CD14-positive monocyte (primary cell): ENCODE results near the gene EIF4B. TPM values are rescaled to one million over a fixed set of nuclear protein-coding genes. Genes with fewer than 3 reads are reported as not detected.
A peak's percentile ranks its signal among the peaks of the same experiment; 100 is the strongest.

Source experiments
- DNase-seq, 3 donors: peaks; one replicate each; pipeline ENCODE4 v3.0.0-alpha.2; 2011 to 2022
- H2AFZ ChIP-seq: 2 replicates; pipeline ENCODE4 v1.6.0; 2012; ENCODE audit warnings: mild to moderate bottlenecking, low read depth, low read length, inconsistent platforms; ENCODE audit not compliant: insufficient read depth, poor library complexity, severe bottlenecking
- H3K27ac ChIP-seq, 2 donors: 1 replicate in 1 of 2; 2 replicates in 1 of 2; pipeline ENCODE4 v1.5.1; 2012 to 2013; ENCODE audit warnings: low read length in 2 of 2, control low read depth in 1 of 2, inconsistent platforms in 1 of 2, low read depth in 1 of 2, mild to moderate bottlenecking in 1 of 2
- H3K27me3 ChIP-seq, 2 donors: one replicate each; pipeline versions ENCODE4 v1.6.0 to v1.6.1; 2011 to 2013; ENCODE audit warnings: low read length in 2 of 2; ENCODE audit not compliant: control insufficient read depth in 2 of 2, insufficient read depth in 2 of 2
- H3K36me3 ChIP-seq, 2 donors: replicated peaks in 1 of 2; 1 replicate in 1 of 2; 2 replicates in 1 of 2; pipeline versions ENCODE4 v1.5.1 to v1.6.1; 2012 to 2013; ENCODE audit warnings: low read length in 2 of 2, control low read depth in 1 of 2, inconsistent platforms in 1 of 2, mild to moderate bottlenecking in 1 of 2; ENCODE audit not compliant: insufficient read depth in 2 of 2, control insufficient read depth in 1 of 2
- H3K4me1 ChIP-seq, 2 donors: 1 replicate in 1 of 2; 2 replicates in 1 of 2; pipeline versions ENCODE4 v1.5.1 to v1.6.1; 2012 to 2013; ENCODE audit warnings: low read length in 2 of 2, control low read depth in 1 of 2, inconsistent platforms in 1 of 2, mild to moderate bottlenecking in 1 of 2, moderate library complexity in 1 of 2; ENCODE audit not compliant: insufficient read depth in 2 of 2, control insufficient read depth in 1 of 2
- H3K4me2 ChIP-seq: replicated peaks from 2 replicates; pipeline ENCODE3; 2012; ENCODE audit warnings: low read length, moderate library complexity, mild to moderate bottlenecking; ENCODE audit not compliant: poor library complexity, severe bottlenecking; ENCODE audit errors: extremely low read depth
- H3K4me3 ChIP-seq, 3 experiments: fragments of 200-600 bp in 1 of 3; sonication (generic) in 1 of 3; replicated peaks in 1 of 3; 1 replicate in 2 of 3; 2 replicates in 1 of 3; pipeline ENCODE4 v1.5.1; 2011 to 2013; ENCODE audit warnings: low read length in 3 of 3, mild to moderate bottlenecking in 3 of 3, control low read depth in 2 of 3, low read depth in 2 of 3, inconsistent platforms in 1 of 3, moderate library complexity in 1 of 3
- H3K79me2 ChIP-seq: 2 replicates; pipeline ENCODE4 v1.6.0; 2012; ENCODE audit warnings: mild to moderate bottlenecking, control low read depth, inconsistent platforms, low read length, moderate library complexity; ENCODE audit not compliant: insufficient read depth
- H3K9ac ChIP-seq: 2 replicates; pipeline ENCODE4 v1.6.0; 2017; ENCODE audit warnings: low read length, mild to moderate bottlenecking; ENCODE audit not compliant: insufficient read depth, poor library complexity, severe bottlenecking
- H3K9me3 ChIP-seq, 2 donors: replicated peaks in 1 of 2; 1 replicate in 1 of 2; 2 replicates in 1 of 2; pipeline versions ENCODE4 v1.5.1 to v1.6.1; 2012 to 2013; ENCODE audit warnings: low read length in 2 of 2, control low read depth in 1 of 2; ENCODE audit not compliant: control insufficient read depth in 1 of 2, insufficient read depth in 1 of 2
- H4K20me1 ChIP-seq: 2 replicates; pipeline ENCODE4 v1.6.0; 2012; ENCODE audit warnings: mild to moderate bottlenecking, low read length, control low read depth, moderate library complexity; ENCODE audit not compliant: insufficient read depth
- H3K27ac Mint-ChIP-seq, 7 donors: one replicate each; pipeline ENCODE4 v1.8.0; 2020; ENCODE audit warnings: mild to moderate bottlenecking in 7 of 7, mixed read lengths in 7 of 7, moderate library complexity in 6 of 7, inconsistent platforms in 2 of 7
- H3K27me3 Mint-ChIP-seq, 3 donors: one replicate each; pipeline ENCODE4 v1.8.0; 2021 to 2022; ENCODE audit warnings: low read depth in 3 of 3, mild to moderate bottlenecking in 3 of 3, mixed read lengths in 3 of 3, moderate library complexity in 3 of 3, inconsistent platforms in 1 of 3
- H3K36me3 Mint-ChIP-seq, 2 donors: one replicate each; pipeline ENCODE4 v1.8.0; 2020; ENCODE audit warnings: mixed read lengths in 2 of 2, inconsistent platforms in 1 of 2, mild to moderate bottlenecking in 1 of 2
- H3K4me1 Mint-ChIP-seq: one replicate; pipeline ENCODE4 v1.8.0; 2020; ENCODE audit warnings: mild to moderate bottlenecking, mixed read lengths
- H3K4me3 Mint-ChIP-seq, 2 donors: one replicate each; pipeline ENCODE4 v1.8.0; 2020; ENCODE audit warnings: mild to moderate bottlenecking in 2 of 2, mixed read lengths in 2 of 2, moderate library complexity in 1 of 2
- H3K9me3 Mint-ChIP-seq, 7 donors: one replicate each; pipeline ENCODE4 v1.8.0; 2020 to 2022; ENCODE audit warnings: mixed read lengths in 7 of 7, mild to moderate bottlenecking in 6 of 7, moderate library complexity in 6 of 7, inconsistent platforms in 2 of 7
- WGBS: methylation state at CpG from one replicate; pipeline ENCODE4 v1.1.5; 2013; ENCODE audit warnings: missing lambda C conversion rate; ENCODE audit not compliant: insufficient coverage; 5-methylcytosine and 5-hydroxymethylcytosine counted together
- intact Hi-C, 2 donors: fragments of 100-400 bp; cut with micrococcal nuclease; formaldehyde crosslinking; loops; one replicate each; pipeline versions ENCODE4 v1.15.0 to v1.15.1; 2023
- polyA plus RNA-seq, 3 donors: library from polyadenylated mRNA; depleted of rRNA in 1 of 3; unstranded in 2 of 3; stranded (reverse) in 1 of 3; fragments of 300-500 nt in 2 of 3; fragments of >200 nt in 1 of 3; fragmentation: Illumina TruSeq in 2 of 3; gene quantifications; 1 replicate in 2 of 3; 2 replicates in 1 of 3; pipeline ENCODE4 v1.2.3, GENCODE V29; 2012 to 2021
- TF ChIP-seq, protein P1 (sequence below): fragments of 200-600 bp; IDR thresholded peaks from one replicate; pipeline ENCODE4 v1.8.0; 2022; ENCODE audit warnings: antibody characterized with exemption, mild to moderate bottlenecking

Gene EIF4B
- polyA plus RNA-seq, 3 donors = 41.2 to 185 (median 58.6) TPM

DNA sequence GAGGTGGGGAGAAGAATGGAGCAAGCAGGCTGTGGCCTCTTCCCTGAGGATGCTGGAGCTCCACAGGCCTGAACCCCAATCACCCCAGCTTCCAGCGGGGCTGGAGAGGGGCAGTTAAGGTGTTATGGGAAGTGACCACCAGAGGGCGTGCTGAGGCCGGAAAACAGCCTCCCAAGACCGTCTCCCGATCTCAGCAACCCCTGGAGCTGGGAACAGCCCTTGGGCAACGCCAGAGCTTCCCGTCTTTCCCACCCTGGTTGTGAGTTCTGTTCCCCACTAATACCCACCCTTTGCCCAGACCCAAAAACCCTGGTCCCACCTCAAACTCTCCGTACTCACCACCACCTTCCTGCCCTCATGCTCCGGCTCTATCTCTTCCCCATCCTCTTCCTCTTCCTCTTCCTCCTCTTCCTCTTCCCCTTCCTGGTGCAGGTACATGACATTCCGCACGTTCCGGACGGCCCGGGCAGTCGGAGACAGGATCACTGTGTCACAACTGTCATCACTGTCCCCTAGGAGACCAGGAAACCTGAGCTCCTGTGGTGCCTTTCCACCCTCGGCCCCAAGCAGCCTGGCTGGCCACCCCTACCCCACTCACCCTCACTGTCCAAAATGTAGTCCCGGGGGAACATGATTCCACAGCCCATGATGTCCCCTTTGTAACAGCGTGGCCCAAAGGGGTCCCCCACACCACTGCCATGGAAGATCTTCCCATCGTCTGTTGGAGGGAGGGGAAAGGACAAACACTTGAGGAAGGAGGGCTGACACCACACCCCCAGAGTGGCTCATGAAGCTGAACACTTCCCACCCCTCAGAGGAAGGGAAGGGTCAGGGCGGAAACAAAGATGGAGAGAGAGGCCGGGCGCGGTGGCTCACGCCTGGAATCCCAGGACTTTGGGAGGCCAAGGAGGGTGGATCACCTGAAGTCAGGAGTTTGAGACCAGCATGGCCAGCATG, 60.0 kb downstream of the EIF4B start:
- no peaks in the 10 kb centered on the region for H3K27me3 ChIP-seq
- peak overlapping the region in 1 of 2 donors; percentile 17 for H3K4me3 Mint-ChIP-seq

More for the DNA sequence above, 60.0 kb downstream of the EIF4B start:
- Mint-ChIP-seq H3K27me3 (peaks cover 0 to 1% (median 1%) of the 10 kb centered on the region in 3 donors), H3K36me3 (peaks cover 78 to 82% of the 10 kb centered on the region in 2 donors), H3K9me3 (peaks cover 0 to 1% (median 0%) of the 10 kb centered on the region in 7 donors), H3K27ac (peak overlapping the region in 3 of 7 donors; percentile 23 to 66 (median 48)), H3K4me1 (peaks cover 24% of the 10 kb centered on the region)
- intact Hi-C loops = loop anchor here (1.0 to 5.0 kb wide), 3 partner anchors 33 to 131 kb away; partner anchors contain the start of gene SOAT2 (in 1 of the 2)
- peaks cover 57 to 74% of the 10 kb centered on the region in 2 donors for H3K36me3 ChIP-seq
- peak; percentile 54 to 72 (median 67) for DNase-seq
- TF ChIP-seq, protein P1, sequence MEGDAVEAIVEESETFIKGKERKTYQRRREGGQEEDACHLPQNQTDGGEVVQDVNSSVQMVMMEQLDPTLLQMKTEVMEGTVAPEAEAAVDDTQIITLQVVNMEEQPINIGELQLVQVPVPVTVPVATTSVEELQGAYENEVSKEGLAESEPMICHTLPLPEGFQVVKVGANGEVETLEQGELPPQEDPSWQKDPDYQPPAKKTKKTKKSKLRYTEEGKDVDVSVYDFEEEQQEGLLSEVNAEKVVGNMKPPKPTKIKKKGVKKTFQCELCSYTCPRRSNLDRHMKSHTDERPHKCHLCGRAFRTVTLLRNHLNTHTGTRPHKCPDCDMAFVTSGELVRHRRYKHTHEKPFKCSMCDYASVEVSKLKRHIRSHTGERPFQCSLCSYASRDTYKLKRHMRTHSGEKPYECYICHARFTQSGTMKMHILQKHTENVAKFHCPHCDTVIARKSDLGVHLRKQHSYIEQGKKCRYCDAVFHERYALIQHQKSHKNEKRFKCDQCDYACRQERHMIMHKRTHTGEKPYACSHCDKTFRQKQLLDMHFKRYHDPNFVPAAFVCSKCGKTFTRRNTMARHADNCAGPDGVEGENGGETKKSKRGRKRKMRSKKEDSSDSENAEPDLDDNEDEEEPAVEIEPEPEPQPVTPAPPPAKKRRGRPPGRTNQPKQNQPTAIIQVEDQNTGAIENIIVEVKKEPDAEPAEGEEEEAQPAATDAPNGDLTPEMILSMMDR = peak; percentile 96
- no peak overlapping the region for H2AFZ ChIP-seq
- no peak overlapping the region for H3K4me2 ChIP-seq
- H3K4me3 ChIP-seq = no peak overlapping the region
- 28% methylated on average over 11 of the region's 24 CpGs for WGBS
- no peak overlapping the region for H3K27ac ChIP-seq
- no peaks in the 10 kb centered on the region for H3K79me2 ChIP-seq
- no peak overlapping the region for H3K9ac ChIP-seq
- peaks cover 4 to 15% of the 10 kb centered on the region in 2 donors for H3K4me1 ChIP-seq
- peaks cover 29% of the 10 kb centered on the region for H4K20me1 ChIP-seq
- H3K9me3 ChIP-seq = no peaks in the 10 kb centered on the region
